ENCODE data around the gene ATE1.

DNA sequence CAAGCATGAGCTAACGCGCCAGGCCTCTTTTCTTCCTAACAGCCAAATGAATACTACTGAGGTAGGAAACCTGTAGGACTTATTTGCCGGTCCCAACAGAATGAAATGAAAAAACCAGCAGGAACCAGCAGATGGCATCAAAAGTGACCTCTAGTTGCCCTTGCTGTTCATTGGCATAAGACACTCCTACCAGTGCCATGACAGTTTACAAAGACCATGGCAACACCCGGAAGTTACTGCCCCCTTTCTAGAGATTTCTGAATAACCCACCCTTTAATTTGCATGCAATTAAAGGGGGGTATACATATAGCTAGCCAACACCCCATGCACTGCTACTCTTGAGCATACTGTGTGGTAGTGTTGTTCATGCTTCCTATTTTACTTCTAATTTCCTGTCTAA lies 65.2 kb downstream of the ATE1 start:
- TF ChIP-seq POLR2A (IDR thresholded peaks at IDR 0.05; ENCODE audit: low read length) (no peak), GATA1 (IDR thresholded peaks at IDR 0.05; ENCODE audit: low read depth, low read length) (no peak)

Measured in erythroblast (primary cell).